ENCODE data around the gene ASXL1. TPM values are rescaled to one million over a fixed set of nuclear protein-coding genes. Genes with fewer than 3 reads are reported as not detected.
"Not testable (repeated sequence)": the region's sequence is repeated elsewhere in the genome, so short reads cannot be mapped to it uniquely, and the experiment has no call there.

Gene ASXL1
- total and polyA plus RNA-seq, 8 donors: 32.9 to 57.7 (median 38.0) TPM

DNA sequence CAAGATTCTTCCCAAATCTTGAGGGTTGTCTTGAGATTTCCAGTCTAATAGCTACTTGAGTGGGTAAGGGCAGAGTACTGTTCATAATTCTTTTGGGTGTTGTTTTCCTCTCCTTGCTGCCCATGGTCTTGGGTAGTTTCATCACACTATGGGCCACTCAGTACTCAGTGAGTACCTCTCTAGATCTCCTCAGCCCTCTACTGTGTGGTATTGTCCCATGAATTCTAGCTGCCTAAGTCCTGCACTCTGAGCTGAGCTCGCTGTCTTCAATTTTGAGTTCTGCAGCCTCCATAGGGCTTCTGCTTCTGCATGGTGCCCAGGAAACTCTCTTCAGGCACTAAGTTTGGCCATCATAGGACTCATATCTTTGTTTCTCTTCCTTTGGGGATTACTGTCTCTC lies 42.3 kb downstream of the ASXL1 start:
- H3K9me3 ChIP-seq: no peaks in the 10 kb centered on the region
- no peaks in the 10 kb centered on the region for H3K36me3 ChIP-seq
- 95 to 100% methylated on average over 1 of the region's 1 CpG for WGBS, 2 donors
- H3K4me1 ChIP-seq: no peaks in the 10 kb centered on the region
- ATAC-seq: no peak
- intact Hi-C loops (cut with DNase I): no loop called here
- DNase-seq: no peak
- TF ChIP-seq, protein P1, sequence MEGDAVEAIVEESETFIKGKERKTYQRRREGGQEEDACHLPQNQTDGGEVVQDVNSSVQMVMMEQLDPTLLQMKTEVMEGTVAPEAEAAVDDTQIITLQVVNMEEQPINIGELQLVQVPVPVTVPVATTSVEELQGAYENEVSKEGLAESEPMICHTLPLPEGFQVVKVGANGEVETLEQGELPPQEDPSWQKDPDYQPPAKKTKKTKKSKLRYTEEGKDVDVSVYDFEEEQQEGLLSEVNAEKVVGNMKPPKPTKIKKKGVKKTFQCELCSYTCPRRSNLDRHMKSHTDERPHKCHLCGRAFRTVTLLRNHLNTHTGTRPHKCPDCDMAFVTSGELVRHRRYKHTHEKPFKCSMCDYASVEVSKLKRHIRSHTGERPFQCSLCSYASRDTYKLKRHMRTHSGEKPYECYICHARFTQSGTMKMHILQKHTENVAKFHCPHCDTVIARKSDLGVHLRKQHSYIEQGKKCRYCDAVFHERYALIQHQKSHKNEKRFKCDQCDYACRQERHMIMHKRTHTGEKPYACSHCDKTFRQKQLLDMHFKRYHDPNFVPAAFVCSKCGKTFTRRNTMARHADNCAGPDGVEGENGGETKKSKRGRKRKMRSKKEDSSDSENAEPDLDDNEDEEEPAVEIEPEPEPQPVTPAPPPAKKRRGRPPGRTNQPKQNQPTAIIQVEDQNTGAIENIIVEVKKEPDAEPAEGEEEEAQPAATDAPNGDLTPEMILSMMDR (IDR thresholded peaks at IDR 0.05): no peak
- FAIRE-seq: no peak
- no peak overlapping the region for H3K4me3 ChIP-seq
- H3K27ac ChIP-seq: no peak overlapping the region
- H3K27me3 ChIP-seq: no peaks in the 10 kb centered on the region

DNA sequence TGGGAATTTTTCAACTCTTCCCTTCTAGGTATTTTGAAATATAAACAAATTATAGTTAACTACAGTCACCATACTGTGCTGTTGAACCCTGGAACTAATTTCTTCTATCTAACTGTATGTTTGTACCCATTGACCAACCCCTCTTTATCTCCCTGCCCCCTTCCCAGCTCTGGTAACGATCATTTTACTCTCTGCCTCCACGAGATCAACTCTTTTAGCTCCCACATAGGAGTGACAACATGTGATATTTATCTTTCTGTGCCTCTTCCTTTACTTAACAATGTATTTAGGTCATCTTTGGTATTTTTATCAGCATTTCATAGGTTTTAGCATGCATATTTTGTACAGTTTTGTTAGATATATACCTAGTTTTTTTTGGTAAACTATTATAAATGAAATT lies 45.9 kb downstream of the ASXL1 start:
- Histone ChIP-seq H3K4me1 (no peaks in the 10 kb centered on the region), H3K9me3 (no peaks in the 10 kb centered on the region), H3K4me3 (no peak overlapping the region), H3K36me3 (no peaks in the 10 kb centered on the region), H3K27me3 (no peaks in the 10 kb centered on the region), H3K27ac (no peak overlapping the region)
- no peak for DNase-seq
- no peak for FAIRE-seq
- 76 to 91% methylated on average over 2 of the region's 2 CpGs for WGBS, 2 donors
- intact Hi-C loops (cut with DNase I): no loop called here
- TF ChIP-seq, protein P1 (IDR thresholded peaks at IDR 0.05): no peak
- no peak for ATAC-seq

DNA sequence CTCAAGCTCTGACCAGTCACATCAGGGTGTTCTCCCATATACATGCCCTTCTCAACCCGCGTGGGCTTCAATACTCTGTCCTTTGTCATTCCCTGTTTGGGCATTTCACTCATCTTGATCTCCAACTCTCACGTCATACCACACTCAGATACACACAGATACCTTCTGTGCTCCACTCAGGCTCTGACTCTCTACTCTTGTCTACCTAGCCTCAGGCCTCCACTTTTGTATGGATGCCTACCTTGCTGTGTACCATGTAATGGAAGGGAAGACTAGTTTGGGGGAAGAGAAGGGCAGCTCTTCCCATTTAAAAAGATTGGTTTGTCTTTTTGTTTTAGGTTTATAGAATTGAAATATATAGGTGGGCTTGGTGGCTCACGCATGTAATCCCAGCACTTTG lies 48.6 kb downstream of the ASXL1 start:
- 93 to 96% methylated on average over 4 of the region's 4 CpGs for WGBS, 2 donors
- H3K9me3 ChIP-seq: no peaks in the 10 kb centered on the region
- no peaks in the 10 kb centered on the region for H3K4me1 ChIP-seq
- TF ChIP-seq, protein P1 (IDR thresholded peaks at IDR 0.05): no peak
- FAIRE-seq (no peak), ATAC-seq (no peak), DNase-seq (no peak)
- H3K27me3 ChIP-seq: no peaks in the 10 kb centered on the region
- no peak overlapping the region for H3K27ac ChIP-seq
- no peak overlapping the region for H3K4me3 ChIP-seq
- no peaks in the 10 kb centered on the region for H3K36me3 ChIP-seq
- intact Hi-C loops (cut with DNase I): no loop called here

DNA sequence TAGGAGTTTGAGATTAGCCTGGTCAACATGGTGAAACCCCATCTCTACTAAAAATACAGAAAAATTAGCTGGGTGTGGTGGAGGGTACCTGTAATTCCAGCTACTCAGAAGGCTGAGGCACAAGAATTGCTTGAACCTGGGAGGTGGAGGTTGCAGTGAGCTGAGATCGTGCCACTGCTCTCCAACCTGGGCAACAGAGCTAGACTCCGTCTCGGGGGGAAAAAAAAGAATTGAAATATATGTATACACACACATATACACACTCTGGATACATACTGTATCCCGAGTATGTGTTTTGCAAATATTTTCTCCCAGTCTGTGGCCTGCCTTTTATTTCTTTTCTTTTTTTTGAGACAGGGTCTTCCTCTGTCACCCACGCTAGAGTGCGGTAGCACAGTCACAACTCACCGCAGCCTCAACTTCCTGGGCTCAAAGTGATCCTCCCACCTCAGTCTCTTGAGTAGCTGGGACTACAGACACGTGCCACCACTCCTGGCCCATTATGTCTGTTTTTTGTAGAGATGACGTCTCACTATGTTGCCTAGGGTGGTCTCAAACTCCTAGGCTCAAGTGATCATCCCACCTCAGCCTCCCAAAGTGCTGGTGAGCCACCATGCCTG lies 49.1 kb downstream of the ASXL1 start:
- H3K27ac ChIP-seq; FAIRE-seq; DNase-seq; H3K4me3 ChIP-seq; ATAC-seq; H3K27me3 ChIP-seq; H3K36me3 ChIP-seq; intact Hi-C loops (cut with DNase I); H3K9me3 ChIP-seq; H3K4me1 ChIP-seq: not testable (repeated sequence)
- 93 to 95% methylated on average over 9 of the region's 9 CpGs for WGBS, 2 donors

DNA sequence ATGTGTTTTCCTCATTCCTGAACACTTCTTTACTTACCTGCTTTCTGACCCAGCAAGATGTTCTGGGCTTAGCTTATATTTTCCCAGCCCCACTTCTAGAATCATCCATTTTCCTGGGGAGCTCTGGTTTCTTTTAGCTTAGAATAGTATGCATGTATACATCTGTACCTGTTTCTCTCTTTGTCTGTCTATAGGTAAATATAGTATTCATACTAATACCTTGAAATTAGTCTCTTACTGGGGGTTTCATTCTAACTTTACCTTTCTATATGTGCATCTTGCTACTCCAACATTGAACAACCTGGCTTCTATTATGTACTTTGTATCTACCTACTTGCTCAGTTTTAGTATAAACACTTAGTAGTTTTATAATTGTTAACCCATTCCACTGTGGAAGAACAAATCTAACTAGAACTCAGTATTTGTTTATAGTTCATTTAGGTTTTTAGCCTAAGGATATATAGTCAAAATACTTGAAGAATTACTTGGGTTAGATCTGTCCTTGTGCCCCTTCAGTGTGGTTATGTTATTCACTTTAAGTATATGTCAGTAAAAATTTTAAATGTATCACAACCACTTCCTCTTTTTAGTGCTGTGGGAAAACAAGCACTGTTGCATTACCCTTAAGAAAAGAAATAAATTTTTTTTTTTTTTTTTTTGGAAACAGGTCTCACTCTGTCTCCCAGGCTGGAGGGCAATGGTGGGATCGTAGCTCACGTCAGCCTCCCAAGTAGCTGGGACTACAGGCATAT lies 54.0 kb downstream of the ASXL1 start:
- TF ChIP-seq, protein P1 (IDR thresholded peaks at IDR 0.05): no peak
- intact Hi-C loops (cut with DNase I): no loop called here
- H3K4me1 ChIP-seq: no peaks in the 10 kb centered on the region
- FAIRE-seq (no peak), ATAC-seq (peak in 1 of 4 donors; percentile 11), DNase-seq (no peak)
- no peaks in the 10 kb centered on the region for H3K36me3 ChIP-seq
- no peaks in the 10 kb centered on the region for H3K9me3 ChIP-seq
- no peak overlapping the region for H3K4me3 ChIP-seq
- 85 to 90% methylated on average over 2 of the region's 2 CpGs for WGBS, 2 donors
- H3K27me3 ChIP-seq: no peaks in the 10 kb centered on the region
- H3K27ac ChIP-seq: no peak overlapping the region

Data from pancreas (tissue), 10 donors.